Esophagus muscularis mucosa (tissue), 3 donors: ENCODE results near the gene RNF13.
A peak's percentile ranks its signal among the peaks of the same experiment; 100 is the strongest.

ENCODE experiments used
- CTCF ChIP-seq, 3 experiments: fragments of 200-600 bp in 2 of 3; fragments of 450-650 bp in 1 of 3; sonication (generic) in 2 of 3; IDR thresholded peaks; one replicate each; pipeline ENCODE4 v1.5.1; 2017 to 2019; ENCODE audit warnings: antibody characterized with exemption in 3 of 3, mild to moderate bottlenecking in 2 of 3, moderate library complexity in 1 of 3
- EP300 ChIP-seq: sonication (generic); formaldehyde crosslinking; IDR thresholded peaks from one replicate; pipeline ENCODE4 v1.6.1; 2017; ENCODE audit warnings: antibody characterized with exemption

DNA sequence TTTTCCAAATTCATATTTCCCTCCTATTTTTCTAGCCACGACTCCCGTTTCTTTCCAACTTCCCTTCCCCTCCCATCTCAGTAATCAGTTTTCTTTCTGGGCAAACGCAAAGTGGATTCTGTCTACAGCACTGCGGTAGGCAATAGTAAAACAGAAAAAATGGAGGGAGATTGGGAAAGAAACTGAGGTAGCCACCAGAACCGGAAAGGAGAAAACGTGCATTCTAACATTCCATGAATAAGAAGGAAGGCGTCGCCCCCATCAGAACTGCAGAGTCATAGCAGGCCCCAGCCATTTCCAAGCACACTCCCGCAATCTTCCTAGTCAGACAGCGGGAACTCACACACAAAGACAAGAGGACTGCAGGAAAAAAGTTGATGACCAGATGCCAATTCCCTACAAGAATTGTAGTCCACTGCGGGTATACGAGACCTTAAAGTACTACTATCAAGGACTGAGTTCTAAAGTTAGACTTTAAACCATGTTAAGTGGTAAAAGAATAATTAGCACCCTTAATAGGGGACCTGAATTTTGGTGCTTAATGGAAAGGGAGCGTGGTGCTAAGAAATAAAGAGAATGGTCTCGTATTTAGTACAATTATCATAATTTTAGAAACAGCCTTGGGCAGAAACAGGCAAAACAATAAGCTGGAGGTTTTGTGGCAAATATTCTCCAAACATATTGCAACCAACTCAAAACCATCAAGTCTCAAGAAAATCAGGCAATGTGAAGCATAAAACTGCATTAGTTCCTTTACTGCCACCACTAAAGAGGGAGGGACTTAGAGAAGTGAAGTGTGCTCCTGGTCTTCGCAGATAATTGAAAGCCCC, 156.3 kb downstream of the RNF13 start:
- no peak for TF ChIP-seq EP300
- peak in 2 of 3 experiments; percentile 25 for TF ChIP-seq CTCF (IDR thresholded peaks at IDR 0.05)
